K562 (cell line): ENCODE data around the gene ME3. TPM values are rescaled to one million over a fixed set of nuclear protein-coding genes. Genes with fewer than 3 reads are reported as not detected.

Experiments used
- BRD4 ChIP-seq: fragments of 200-600 bp; sonication (generic); IDR thresholded peaks from 2 replicates; pipeline ENCODE4 v1.6.1; 2017; ENCODE audit warnings: inconsistent platforms
- CHAMP1 ChIP-seq: fragments of 450-650 bp; IDR thresholded peaks from 2 replicates; pipeline ENCODE4 v1.6.1; 2016; ENCODE audit warnings: mild to moderate bottlenecking
- GABPB1 ChIP-seq: sonication (generic); formaldehyde crosslinking; IDR thresholded peaks from 2 replicates; pipeline ENCODE4 v1.8.0; 2022; ENCODE audit warnings: mild to moderate bottlenecking, missing genetic modification reagents
- ZNF431 ChIP-seq: sonication (generic); formaldehyde crosslinking; IDR thresholded peaks from 2 replicates; pipeline ENCODE4 v1.8.0; 2022; ENCODE audit warnings: mild to moderate bottlenecking, missing genetic modification reagents
- polyA plus RNA-seq, 8 experiments: library from polyadenylated mRNA; depleted of rRNA in 4 of 8; stranded (reverse) in 5 of 8; unstranded in 3 of 8; fragments of >200 nt; fragmentation: Nextera tagmentation in 2 of 8; fragmentation: Illumina TruSeq in 1 of 8; extraction: Ambion mirVana in 2 of 8; extraction: Trizol in 1 of 8; gene quantifications; 2 replicates each; pipeline versions ENCODE4 v1.2.1 to v1.2.3, GENCODE V29; 2011 to 2014; ENCODE audit warnings: inconsistent platforms in 1 of 8, missing spikeins in 1 of 8
- total RNA-seq, 7 experiments: library from RNA; depleted of rRNA in 6 of 7; stranded (reverse); fragments of >200 nt in 6 of 7; fragmentation: Illumina TruSeq in 2 of 7; extraction: Trizol in 2 of 7; gene quantifications; 2 replicates each; pipeline versions ENCODE4 v1.2.1 to v1.2.3, GENCODE V29; 2011 to 2021; ENCODE audit warnings: low replicate concordance in 1 of 7
- TF ChIP-seq, protein P1 (sequence below): fragments of 250-450 bp; sonication (Bioruptor Pico); IDR thresholded peaks from 2 replicates; pipeline ENCODE4 v1.8.0; 2021; ENCODE audit warnings: moderate library complexity, mild to moderate bottlenecking, inconsistent platforms
- TF ChIP-seq, protein P2 (sequence below): sonication (generic); formaldehyde crosslinking; IDR thresholded peaks from 2 replicates; pipeline ENCODE4 v1.8.1; 2023; ENCODE audit warnings: mild to moderate bottlenecking, missing genetic modification reagents
- TF ChIP-seq, protein P3 (sequence below): fragments of 450-650 bp; IDR thresholded peaks from 2 replicates; pipeline ENCODE4 v1.6.1; 2016; ENCODE audit warnings: low read depth

ME3 gene
- total and polyA plus RNA-seq, 9 of the 15 experiments (the other 6 are each of a cell fraction or from before 2014, with no cell fraction given), result not detected

GRCh38 chr11:86555401-86555800 lies 117.0 kb downstream of the ME3 start (continued):
- TF ChIP-seq, protein P1, sequence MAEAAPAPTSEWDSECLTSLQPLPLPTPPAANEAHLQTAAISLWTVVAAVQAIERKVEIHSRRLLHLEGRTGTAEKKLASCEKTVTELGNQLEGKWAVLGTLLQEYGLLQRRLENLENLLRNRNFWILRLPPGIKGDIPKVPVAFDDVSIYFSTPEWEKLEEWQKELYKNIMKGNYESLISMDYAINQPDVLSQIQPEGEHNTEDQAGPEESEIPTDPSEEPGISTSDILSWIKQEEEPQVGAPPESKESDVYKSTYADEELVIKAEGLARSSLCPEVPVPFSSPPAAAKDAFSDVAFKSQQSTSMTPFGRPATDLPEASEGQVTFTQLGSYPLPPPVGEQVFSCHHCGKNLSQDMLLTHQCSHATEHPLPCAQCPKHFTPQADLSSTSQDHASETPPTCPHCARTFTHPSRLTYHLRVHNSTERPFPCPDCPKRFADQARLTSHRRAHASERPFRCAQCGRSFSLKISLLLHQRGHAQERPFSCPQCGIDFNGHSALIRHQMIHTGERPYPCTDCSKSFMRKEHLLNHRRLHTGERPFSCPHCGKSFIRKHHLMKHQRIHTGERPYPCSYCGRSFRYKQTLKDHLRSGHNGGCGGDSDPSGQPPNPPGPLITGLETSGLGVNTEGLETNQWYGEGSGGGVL (CRISPR knock-in tag), result no peak
- TF ChIP-seq, protein P2, sequence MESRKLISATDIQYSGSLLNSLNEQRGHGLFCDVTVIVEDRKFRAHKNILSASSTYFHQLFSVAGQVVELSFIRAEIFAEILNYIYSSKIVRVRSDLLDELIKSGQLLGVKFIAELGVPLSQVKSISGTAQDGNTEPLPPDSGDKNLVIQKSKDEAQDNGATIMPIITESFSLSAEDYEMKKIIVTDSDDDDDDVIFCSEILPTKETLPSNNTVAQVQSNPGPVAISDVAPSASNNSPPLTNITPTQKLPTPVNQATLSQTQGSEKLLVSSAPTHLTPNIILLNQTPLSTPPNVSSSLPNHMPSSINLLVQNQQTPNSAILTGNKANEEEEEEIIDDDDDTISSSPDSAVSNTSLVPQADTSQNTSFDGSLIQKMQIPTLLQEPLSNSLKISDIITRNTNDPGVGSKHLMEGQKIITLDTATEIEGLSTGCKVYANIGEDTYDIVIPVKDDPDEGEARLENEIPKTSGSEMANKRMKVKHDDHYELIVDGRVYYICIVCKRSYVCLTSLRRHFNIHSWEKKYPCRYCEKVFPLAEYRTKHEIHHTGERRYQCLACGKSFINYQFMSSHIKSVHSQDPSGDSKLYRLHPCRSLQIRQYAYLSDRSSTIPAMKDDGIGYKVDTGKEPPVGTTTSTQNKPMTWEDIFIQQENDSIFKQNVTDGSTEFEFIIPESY (CRISPR knock-in tag), result no peak
- TF ChIP-seq, protein P3, sequence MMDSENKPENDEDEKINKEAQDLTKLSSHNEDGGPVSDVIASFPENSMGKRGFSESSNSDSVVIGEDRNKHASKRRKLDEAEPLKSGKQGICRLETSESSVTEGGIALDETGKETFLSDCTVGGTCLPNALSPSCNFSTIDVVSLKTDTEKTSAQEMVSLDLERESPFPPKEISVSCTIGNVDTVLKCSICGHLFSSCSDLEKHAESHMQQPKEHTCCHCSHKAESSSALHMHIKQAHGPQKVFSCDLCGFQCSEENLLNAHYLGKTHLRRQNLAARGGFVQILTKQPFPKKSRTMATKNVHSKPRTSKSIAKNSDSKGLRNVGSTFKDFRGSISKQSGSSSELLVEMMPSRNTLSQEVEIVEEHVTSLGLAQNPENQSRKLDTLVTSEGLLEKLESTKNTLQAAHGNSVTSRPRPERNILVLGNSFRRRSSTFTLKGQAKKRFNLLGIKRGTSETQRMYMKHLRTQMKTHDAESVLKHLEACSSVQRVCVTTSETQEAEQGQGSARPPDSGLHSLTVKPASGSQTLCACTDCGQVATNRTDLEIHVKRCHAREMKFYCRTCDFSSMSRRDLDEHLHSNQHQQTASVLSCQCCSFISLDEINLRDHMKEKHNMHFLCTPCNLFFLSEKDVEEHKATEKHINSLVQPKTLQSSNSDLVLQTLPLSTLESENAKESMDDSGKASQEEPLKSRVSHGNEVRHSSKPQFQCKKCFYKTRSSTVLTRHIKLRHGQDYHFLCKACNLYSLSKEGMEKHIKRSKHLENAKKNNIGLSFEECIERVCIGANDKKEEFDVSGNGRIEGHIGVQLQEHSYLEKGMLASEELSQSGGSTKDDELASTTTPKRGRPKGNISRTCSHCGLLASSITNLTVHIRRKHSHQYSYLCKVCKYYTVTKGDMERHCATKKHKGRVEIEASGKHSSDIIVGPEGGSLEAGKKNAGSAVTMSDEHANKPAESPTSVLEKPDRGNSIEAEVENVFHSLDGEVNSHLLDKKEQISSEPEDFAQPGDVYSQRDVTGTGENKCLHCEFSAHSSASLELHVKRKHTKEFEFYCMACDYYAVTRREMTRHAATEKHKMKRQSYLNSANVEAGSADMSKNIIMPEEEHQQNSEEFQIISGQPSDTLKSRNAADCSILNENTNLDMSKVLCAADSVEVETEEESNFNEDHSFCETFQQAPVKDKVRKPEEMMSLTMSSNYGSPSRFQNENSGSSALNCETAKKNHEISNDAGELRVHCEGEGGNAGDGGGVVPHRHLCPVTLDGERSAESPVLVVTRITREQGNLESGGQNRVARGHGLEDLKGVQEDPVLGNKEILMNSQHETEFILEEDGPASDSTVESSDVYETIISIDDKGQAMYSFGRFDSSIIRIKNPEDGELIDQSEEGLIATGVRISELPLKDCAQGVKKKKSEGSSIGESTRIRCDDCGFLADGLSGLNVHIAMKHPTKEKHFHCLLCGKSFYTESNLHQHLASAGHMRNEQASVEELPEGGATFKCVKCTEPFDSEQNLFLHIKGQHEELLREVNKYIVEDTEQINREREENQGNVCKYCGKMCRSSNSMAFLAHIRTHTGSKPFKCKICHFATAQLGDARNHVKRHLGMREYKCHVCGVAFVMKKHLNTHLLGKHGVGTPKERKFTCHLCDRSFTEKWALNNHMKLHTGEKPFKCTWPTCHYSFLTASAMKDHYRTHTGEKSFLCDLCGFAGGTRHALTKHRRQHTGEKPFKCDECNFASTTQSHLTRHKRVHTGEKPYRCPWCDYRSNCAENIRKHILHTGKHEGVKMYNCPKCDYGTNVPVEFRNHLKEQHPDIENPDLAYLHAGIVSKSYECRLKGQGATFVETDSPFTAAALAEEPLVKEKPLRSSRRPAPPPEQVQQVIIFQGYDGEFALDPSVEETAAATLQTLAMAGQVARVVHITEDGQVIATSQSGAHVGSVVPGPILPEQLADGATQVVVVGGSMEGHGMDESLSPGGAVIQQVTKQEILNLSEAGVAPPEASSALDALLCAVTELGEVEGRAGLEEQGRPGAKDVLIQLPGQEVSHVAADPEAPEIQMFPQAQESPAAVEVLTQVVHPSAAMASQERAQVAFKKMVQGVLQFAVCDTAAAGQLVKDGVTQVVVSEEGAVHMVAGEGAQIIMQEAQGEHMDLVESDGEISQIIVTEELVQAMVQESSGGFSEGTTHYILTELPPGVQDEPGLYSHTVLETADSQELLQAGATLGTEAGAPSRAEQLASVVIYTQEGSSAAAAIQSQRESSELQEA, result no peak
- TF ChIP-seq CHAMP1 (no peak), GABPB1 (CRISPR knock-in tag) (no peak), BRD4 (no peak), ZNF431 (CRISPR knock-in tag) (no peak)
